ENCODE results near the gene INPPL1.

DNA sequence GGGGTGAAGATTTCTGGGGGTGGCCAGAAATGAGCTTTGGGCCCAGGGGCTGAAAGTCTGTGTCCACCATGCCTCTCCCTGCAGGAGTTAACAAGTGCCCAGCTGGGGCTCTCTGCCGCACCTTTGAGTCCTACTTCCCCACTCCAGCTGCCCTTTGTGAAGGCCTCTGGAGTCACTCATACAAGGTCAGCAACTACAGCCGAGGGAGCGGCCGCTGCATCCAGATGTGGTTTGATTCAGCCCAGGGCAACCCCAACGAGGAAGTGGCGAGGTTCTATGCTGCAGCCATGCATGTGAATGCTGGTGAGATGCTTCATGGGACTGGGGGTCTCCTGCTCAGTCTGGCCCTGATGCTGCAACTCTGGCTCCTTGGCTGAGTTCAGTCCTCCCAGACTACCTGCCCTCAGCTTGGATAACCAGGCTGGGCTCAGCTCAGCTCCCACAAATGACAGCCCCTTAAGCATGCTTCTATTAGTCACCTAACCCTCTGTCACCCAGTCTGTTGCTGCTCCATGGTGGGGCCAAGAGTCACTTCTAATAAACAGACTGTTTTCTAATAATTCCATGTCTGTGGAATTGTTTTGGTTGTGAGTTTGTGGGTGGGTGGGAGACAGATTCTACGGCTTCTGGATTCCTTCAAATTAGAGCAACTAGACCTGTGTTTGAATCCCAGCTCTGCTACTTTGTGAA lies 3.0 kb upstream of the INPPL1 start:
- no peak for TF ChIP-seq POLR2AphosphoS5 (IDR thresholded peaks at IDR 0.05)
- no peak for TF ChIP-seq CTCF (IDR thresholded peaks at IDR 0.05)
